Stomach smooth muscle (tissue), 2 donors: ENCODE data around the gene LY6G5C.

Source experiments
- H3K27ac ChIP-seq: one replicate; pipeline ENCODE4 v1.7.0; 2013; ENCODE audit warnings: mild to moderate bottlenecking, low read length, inconsistent platforms
- H3K27me3 ChIP-seq, 2 donors: one replicate each; pipeline ENCODE4 v1.7.0; 2013; ENCODE audit warnings: low read length in 2 of 2; ENCODE audit not compliant: insufficient read depth in 2 of 2, control insufficient read depth in 1 of 2
- H3K36me3 ChIP-seq, 2 donors: one replicate each; pipeline ENCODE4 v1.7.0; 2013; ENCODE audit warnings: low read length in 2 of 2; ENCODE audit not compliant: control insufficient read depth in 2 of 2, insufficient read depth in 2 of 2
- H3K4me1 ChIP-seq: one replicate; pipeline ENCODE4 v1.7.0; 2013; ENCODE audit warnings: low read length; ENCODE audit not compliant: control insufficient read depth, insufficient read depth
- H3K4me3 ChIP-seq, 2 donors: one replicate each; pipeline ENCODE4 v1.7.0; 2013; ENCODE audit warnings: low read length in 2 of 2
- H3K9ac ChIP-seq, 2 donors: one replicate each; pipeline ENCODE4 v1.7.0; 2013; ENCODE audit warnings: low read length in 2 of 2, mild to moderate bottlenecking in 1 of 2
- H3K9me3 ChIP-seq, 2 donors: one replicate each; pipeline ENCODE4 v1.7.0; 2013; ENCODE audit warnings: low read length in 2 of 2; ENCODE audit not compliant: control insufficient read depth in 2 of 2
- donor health status: healthy.
- donor health status: Pancreatic carcinoma.

Gene LY6G5C

GRCh38 chr6:31680226-31681134 lies at the start of gene LY6G5C:
TSS of gene LY6G5C (minus strand) at chr6:31681067. CDS start at chr6:31680373, 694 bp downstream.
- H3K9ac ChIP-seq = peak within 1 kb of the TSS; percentile 66 to 79

GRCh38 chr6:31729979-31730630 lies 49.2 kb upstream of the LY6G5C start:
- H3K27me3 ChIP-seq = no peaks in the 10 kb centered on the region
- peaks cover 31 to 37% of the 10 kb centered on the region in 2 donors for H3K36me3 ChIP-seq
- H3K9ac ChIP-seq = peak overlapping the region; percentile 87 to 90
- peaks cover 38% of the 10 kb centered on the region for H3K4me1 ChIP-seq
- peak overlapping the region; percentile 93 for H3K27ac ChIP-seq
- H3K9me3 ChIP-seq = no peaks in the 10 kb centered on the region
- H3K4me3 ChIP-seq = peak overlapping the region; percentile 93

More at GRCh38 chr6:31680226-31681134, at the start of gene LY6G5C:
- Histone ChIP-seq H3K27me3 (no peaks in the 10 kb centered on the region), H3K36me3 (peaks cover 0 to 4% of the 10 kb centered on the region in 2 donors), H3K4me1 (peaks cover 17% of the 10 kb centered on the region), H3K27ac (peak within 1 kb of the TSS; percentile 55), H3K4me3 (peak within 1 kb of the TSS; percentile 64 to 81), H3K9me3 (no peaks in the 10 kb centered on the region)

GRCh38 chr6:31729515-31729978 lies 48.7 kb upstream of the LY6G5C start:
- Histone ChIP-seq H3K4me3 (peak overlapping the region; percentile 93), H3K36me3 (peaks cover 31 to 39% of the 10 kb centered on the region in 2 donors), H3K27ac (peak overlapping the region; percentile 93), H3K9me3 (no peaks in the 10 kb centered on the region), H3K9ac (peak overlapping the region; percentile 87 to 90), H3K27me3 (no peaks in the 10 kb centered on the region), H3K4me1 (peaks cover 33% of the 10 kb centered on the region)

- peaks cover 29 to 37% of the 10 kb centered on the region in 2 donors for H3K36me3 ChIP-seq
- H3K4me1 ChIP-seq = peaks cover 27% of the 10 kb centered on the region
Measured at GRCh38 chr6:31728767-31729514, 48.1 kb upstream of the LY6G5C start, which contains the start of gene DDAH2. TSS of gene DDAH2 (minus strand) at chr6:31729299. CDS start at chr6:31729161, 138 bp downstream.

GRCh38 chr6:31727717-31728671 lies 47.1 kb upstream of the LY6G5C start:
- Histone ChIP-seq H3K27me3 (no peaks in the 10 kb centered on the region), H3K9me3 (no peaks in the 10 kb centered on the region), H3K4me3 (peak overlapping the region; percentile 93), H3K9ac (peak overlapping the region; percentile 87 to 90), H3K4me1 (peaks cover 27% of the 10 kb centered on the region), H3K36me3 (peaks cover 19 to 28% of the 10 kb centered on the region in 2 donors), H3K27ac (peak overlapping the region; percentile 93)

More at GRCh38 chr6:31728767-31729514, 48.1 kb upstream of the LY6G5C start, which contains the start of gene DDAH2:
- Histone ChIP-seq H3K27me3 (no peaks in the 10 kb centered on the region), H3K4me3 (peak within 1 kb of the TSS; percentile 93), H3K27ac (peak within 1 kb of the TSS; percentile 93), H3K9ac (peak within 1 kb of the TSS; percentile 87 to 90), H3K9me3 (no peaks in the 10 kb centered on the region)

- H3K4me3 ChIP-seq = peak overlapping the region in 1 of 2 donors; percentile 93
- no peaks in the 10 kb centered on the region for H3K27me3 ChIP-seq
- H3K27ac ChIP-seq = peak overlapping the region; percentile 93
- no peaks in the 10 kb centered on the region for H3K9me3 ChIP-seq
- peaks cover 27% of the 10 kb centered on the region for H3K4me1 ChIP-seq
- H3K9ac ChIP-seq = peak overlapping the region; percentile 21 to 87
- peaks cover 18 to 25% of the 10 kb centered on the region in 2 donors for H3K36me3 ChIP-seq
Measured at GRCh38 chr6:31727034-31727716, 46.3 kb upstream of the LY6G5C start.

- peaks cover 11 to 18% of the 10 kb centered on the region in 2 donors for H3K36me3 ChIP-seq
- no peaks in the 10 kb centered on the region for H3K27me3 ChIP-seq
- no peak overlapping the region for H3K27ac ChIP-seq
- H3K9ac ChIP-seq = no peak overlapping the region
- H3K4me1 ChIP-seq = peaks cover 26% of the 10 kb centered on the region
- no peak overlapping the region for H3K4me3 ChIP-seq
- no peaks in the 10 kb centered on the region for H3K9me3 ChIP-seq
Measured at GRCh38 chr6:31725502-31726350, 44.9 kb upstream of the LY6G5C start.

- H3K9me3 ChIP-seq = no peaks in the 10 kb centered on the region
- no peak overlapping the region for H3K27ac ChIP-seq
- H3K36me3 ChIP-seq = peaks cover 11 to 18% of the 10 kb centered on the region in 2 donors
- no peaks in the 10 kb centered on the region for H3K27me3 ChIP-seq
- no peak overlapping the region for H3K4me3 ChIP-seq
- H3K4me1 ChIP-seq = peaks cover 16% of the 10 kb centered on the region
- H3K9ac ChIP-seq = no peak overlapping the region
Measured at GRCh38 chr6:31723980-31724691, 43.3 kb upstream of the LY6G5C start.
